Measurements from ENCODE around the gene FILIP1L. TPM values are rescaled to one million over a fixed set of nuclear protein-coding genes. Genes with fewer than 3 reads are reported as not detected.

Gene FILIP1L
- total RNA-seq, 1 experiment from 2014 or later: 0.07 TPM

DNA sequence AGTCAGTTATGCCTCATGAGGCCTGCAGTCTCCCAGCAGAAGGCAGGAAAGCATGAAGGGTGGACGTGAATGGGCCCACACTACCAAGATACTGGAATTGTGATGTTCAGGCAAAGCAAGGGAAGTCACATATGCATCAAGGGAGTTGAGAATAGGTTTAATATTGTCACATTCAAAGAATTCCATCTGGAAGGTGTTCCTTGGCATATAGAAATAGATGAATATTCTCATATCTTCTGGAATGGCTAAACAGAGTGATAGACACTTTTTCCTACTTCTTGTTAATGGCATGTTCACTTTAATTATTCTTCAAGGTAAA, 193.0 kb downstream of the FILIP1L start:
- Histone ChIP-seq H3K18ac (ENCODE audit: insufficient read length, low read depth, low read length) (no peak overlapping the region), H2AK5ac (ENCODE audit: insufficient read length, low read length) (no peak overlapping the region), H3K27ac (ENCODE audit: insufficient read length, low read depth, low read length) (peak overlapping the region; percentile 30), H3K9me3 (ENCODE audit: control insufficient read depth, low read depth, low read length) (no peaks in the 10 kb centered on the region), H2BK15ac (ENCODE audit: low read depth, low read length) (no peak overlapping the region), H3K79me1 (ENCODE audit: insufficient read depth, low read depth, low read length, poor library complexity, severe bottlenecking) (no peaks in the 10 kb centered on the region), H3K4ac (ENCODE audit: low read depth, low read length) (no peak overlapping the region), H3K4me2 (ENCODE audit: insufficient read depth, insufficient read length, low read length) (no peak overlapping the region), H4K8ac (replicated peaks; ENCODE audit: insufficient read length, low read depth, low read length) (no peak overlapping the region), H3K23ac (ENCODE audit: insufficient read length, low read depth, low read length) (no peak overlapping the region), H3K56ac (ENCODE audit: insufficient read length, low read depth, low read length) (no peak overlapping the region), H3K23me2 (ENCODE audit: insufficient read length, low read depth, low read length, poor library complexity, severe bottlenecking) (no peaks in the 10 kb centered on the region), H2BK12ac (ENCODE audit: insufficient read length, low read depth, low read length) (no peak overlapping the region), H2BK120ac (ENCODE audit: low read depth, low read length, poor library complexity, severe bottlenecking) (no peak overlapping the region), H3K14ac (ENCODE audit: insufficient read depth, low read length) (no peak overlapping the region), H4K5ac (ENCODE audit: insufficient read length, low read depth, low read length) (no peak overlapping the region), H4K91ac (ENCODE audit: insufficient read length, low read depth, low read length) (no peak overlapping the region), H2BK5ac (ENCODE audit: insufficient read length, low read length) (no peak overlapping the region), H3K9ac (ENCODE audit: extremely low read depth, insufficient read length, low read length) (no peak overlapping the region), H2BK20ac (ENCODE audit: low read depth, low read length, poor library complexity, severe bottlenecking) (no peak overlapping the region), H4K20me1 (ENCODE audit: control insufficient read depth, insufficient read depth, insufficient read length) (no peaks in the 10 kb centered on the region), H3K27me3 (ENCODE audit: insufficient read depth, low read length) (no peaks in the 10 kb centered on the region), H3T11ph (ENCODE audit: low read length) (no peak overlapping the region), H3K4me1 (ENCODE audit: insufficient read depth, low read length) (peaks cover 12% of the 10 kb centered on the region; the same call in 1 of the 2 replicates), H3K79me2 (ENCODE audit: insufficient read depth, low read length) (no peaks in the 10 kb centered on the region), H2AFZ (ENCODE audit: low read length) (no peak overlapping the region)
- no peaks in the 10 kb centered on the region for H3K27me3 Mint-ChIP-seq (ENCODE audit: low read depth)
- DNase-seq: no peak
- H3K4me3 Mint-ChIP-seq: no peak overlapping the region
- H3K9me3 Mint-ChIP-seq: no peaks in the 10 kb centered on the region
- peaks cover 35 to 44% of the 10 kb centered on the region in 2 experiments for H3K4me1 Mint-ChIP-seq
- H3K36me3 Mint-ChIP-seq (ENCODE audit: insufficient read depth in 1 of 3, low read depth in 3 of 3): peaks cover 0 to 2% (median 0%) of the 10 kb centered on the region in 3 experiments; a peak in 3 of 7 replicates
- peak overlapping the region; percentile 84 to 90 (median 87); a peak in 6 of 7 replicates for H3K27ac Mint-ChIP-seq
- TF ChIP-seq CTCF (conservative IDR thresholded peaks at IDR 0.05): no peak
- WGBS (ENCODE audit: extremely low coverage, insufficient read length, low lambda C conversion rate): no CpG with 5 or more reads among the region's 1 CpG
